ENCODE measurements around the gene PTGFRN. TPM values are rescaled to one million over a fixed set of nuclear protein-coding genes. Genes with fewer than 3 reads are reported as not detected.
"Not testable (repeated sequence)": the region's sequence is repeated elsewhere in the genome, so short reads cannot be mapped to it uniquely, and the experiment has no call there.

PTGFRN gene
- total RNA-seq (2014; rRNA removed) (57.4 and 77.8 TPM in 2 replicates), Bru-seq, nascent RNA (percentile 54 among the genes with signal in this experiment), BruChase-seq, experiment 1, labeled RNA remaining after a 6-hour chase (percentile 58 among the genes with signal in this experiment), BruChase-seq, experiment 2, labeled RNA remaining after a 2-hour chase (percentile 45 among the genes with signal in this experiment)
- long read RNA-seq, full-length matches to known transcripts, result 1 of 6 reads
- long read RNA-seq, partial matches to known transcripts, result 1 of 6 reads
- long read RNA-seq, other reads (novel, unspliced or antisense), result 4 of 6 reads

- no TSS peak for BruUV-seq (replicated peaks)
Measured at GRCh38 chr1:116909512-116910378, at the start of gene PTGFRN. Gene PTGFRN (plus strand): TSS chr1:116909916. CDS start chr1:116910204, 288 bp downstream.

GRCh38 chr1:116860167-116860566, 49.5 kb upstream of the PTGFRN start:
- H3K9me2 ChIP-seq (replicated peaks; ENCODE audit: low read length); H3K27me3 ChIP-seq (ENCODE audit: low read length); H2AFZ ChIP-seq (ENCODE audit: low read length); H3K4me2 ChIP-seq (ENCODE audit: low read length); H4K20me1 ChIP-seq (ENCODE audit: low read length); H3K27ac ChIP-seq (ENCODE audit: low read length); ATAC-seq; POLR2A ChIA-PET (ENCODE audit: unreplicated experiment); H3K79me2 ChIP-seq (ENCODE audit: low read length); BruUV-seq (replicated peaks); intact Hi-C loops (cut with micrococcal nuclease); H3F3A ChIP-seq (ENCODE audit: low read length, unreplicated experiment); H3K4me3 ChIP-seq (ENCODE audit: low read length); H3K36me3 ChIP-seq (ENCODE audit: low read depth, low read length); DNase-seq; CTCF ChIA-PET; H3K9ac ChIP-seq (ENCODE audit: low read length); H3K9me3 ChIP-seq (ENCODE audit: low read length): not testable (repeated sequence)
- H3K4me1 ChIP-seq (ENCODE audit: insufficient read depth, low read length), result peaks cover 14% of the 10 kb centered on the region

More at GRCh38 chr1:116909512-116910378, at the start of gene PTGFRN:
- H3K4me2 ChIP-seq (ENCODE audit: low read length), result peak within 1 kb of the TSS; percentile 88
- H3K27ac ChIP-seq (ENCODE audit: low read length), result peak within 1 kb of the TSS; percentile 36
- peak; percentile 71 for DNase-seq
- peaks cover 60% of the 10 kb centered on the region for H3K4me1 ChIP-seq (ENCODE audit: insufficient read depth, low read length)
- no peaks in the 10 kb centered on the region for H3K36me3 ChIP-seq (ENCODE audit: low read depth, low read length)
- intact Hi-C loops (cut with micrococcal nuclease), result loop anchor here (2.0 to 10.0 kb wide), 2 partner anchors 149 to 335 kb away; partner anchors contain the start of gene CD58
- peak within 1 kb of the TSS; percentile 90 for H2AFZ ChIP-seq (ENCODE audit: low read length)
- ATAC-seq, result peak; percentile 48
- no peaks in the 10 kb centered on the region for H3K27me3 ChIP-seq (ENCODE audit: low read length)
- H4K20me1 ChIP-seq (ENCODE audit: low read length), result no peaks in the 10 kb centered on the region
- CTCF ChIA-PET, result no interaction called here
- H3K9me2 ChIP-seq (replicated peaks; ENCODE audit: low read length), result no peaks in the 10 kb centered on the region
- TF ChIP-seq EZH2phosphoT487 (IDR thresholded peaks at IDR 0.05; ENCODE audit: borderline replicate concordance, low read length) (no peak), EZH2 (IDR thresholded peaks at IDR 0.05; ENCODE audit: low read length, unreplicated experiment) (no peak)
- TF ChIP-seq, protein P1, sequence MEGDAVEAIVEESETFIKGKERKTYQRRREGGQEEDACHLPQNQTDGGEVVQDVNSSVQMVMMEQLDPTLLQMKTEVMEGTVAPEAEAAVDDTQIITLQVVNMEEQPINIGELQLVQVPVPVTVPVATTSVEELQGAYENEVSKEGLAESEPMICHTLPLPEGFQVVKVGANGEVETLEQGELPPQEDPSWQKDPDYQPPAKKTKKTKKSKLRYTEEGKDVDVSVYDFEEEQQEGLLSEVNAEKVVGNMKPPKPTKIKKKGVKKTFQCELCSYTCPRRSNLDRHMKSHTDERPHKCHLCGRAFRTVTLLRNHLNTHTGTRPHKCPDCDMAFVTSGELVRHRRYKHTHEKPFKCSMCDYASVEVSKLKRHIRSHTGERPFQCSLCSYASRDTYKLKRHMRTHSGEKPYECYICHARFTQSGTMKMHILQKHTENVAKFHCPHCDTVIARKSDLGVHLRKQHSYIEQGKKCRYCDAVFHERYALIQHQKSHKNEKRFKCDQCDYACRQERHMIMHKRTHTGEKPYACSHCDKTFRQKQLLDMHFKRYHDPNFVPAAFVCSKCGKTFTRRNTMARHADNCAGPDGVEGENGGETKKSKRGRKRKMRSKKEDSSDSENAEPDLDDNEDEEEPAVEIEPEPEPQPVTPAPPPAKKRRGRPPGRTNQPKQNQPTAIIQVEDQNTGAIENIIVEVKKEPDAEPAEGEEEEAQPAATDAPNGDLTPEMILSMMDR (conservative IDR thresholded peaks at IDR 0.05; ENCODE audit: low read depth, low read length), result no peak
- peak within 1 kb of the TSS; percentile 69 for H3K9ac ChIP-seq (ENCODE audit: low read length)
- no peaks in the 10 kb centered on the region for H3F3A ChIP-seq (ENCODE audit: low read length, unreplicated experiment)
- POLR2A ChIA-PET (ENCODE audit: unreplicated experiment), result no interaction called here
- H3K4me3 ChIP-seq (ENCODE audit: low read length), result peak within 1 kb of the TSS; percentile 85
- H3K79me2 ChIP-seq (ENCODE audit: low read length), result peaks cover 45% of the 10 kb centered on the region
- H3K9me3 ChIP-seq (ENCODE audit: low read length), result no peaks in the 10 kb centered on the region

DNA sequence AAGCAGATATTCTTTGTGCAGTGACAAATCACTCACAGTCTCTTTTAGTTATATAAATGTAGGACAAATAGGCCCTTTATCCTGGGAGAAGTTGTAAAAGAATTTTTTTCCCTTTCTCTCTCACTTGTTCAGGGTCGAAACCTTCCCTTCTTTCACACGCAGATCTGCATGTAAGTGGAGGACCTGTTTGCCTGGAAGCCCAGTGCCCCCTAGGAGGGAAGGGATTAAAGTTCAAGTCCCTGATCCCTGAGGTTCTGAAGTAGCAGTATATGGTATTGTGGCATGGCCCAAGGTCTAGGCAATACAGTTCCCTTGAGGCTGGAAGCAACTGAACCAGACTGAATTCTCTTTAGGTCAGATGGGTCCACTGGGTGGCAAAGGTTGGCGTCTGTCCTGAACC, 48.6 kb upstream of the PTGFRN start:
- no peak overlapping the region for H3K9ac ChIP-seq (ENCODE audit: low read length)
- POLR2A ChIA-PET (ENCODE audit: unreplicated experiment), result no interaction called here
- H4K20me1 ChIP-seq (ENCODE audit: low read length), result no peaks in the 10 kb centered on the region
- no peak overlapping the region for H3K27ac ChIP-seq (ENCODE audit: low read length)
- no peaks in the 10 kb centered on the region for H3F3A ChIP-seq (ENCODE audit: low read length, unreplicated experiment)
- TF ChIP-seq, protein P1 (conservative IDR thresholded peaks at IDR 0.05; ENCODE audit: low read depth, low read length), result no peak
- TF ChIP-seq EZH2phosphoT487 (IDR thresholded peaks at IDR 0.05; ENCODE audit: borderline replicate concordance, low read length) (no peak), EZH2 (IDR thresholded peaks at IDR 0.05; ENCODE audit: low read length, unreplicated experiment) (no peak)
- intact Hi-C loops (cut with micrococcal nuclease), result no loop called here
- H2AFZ ChIP-seq (ENCODE audit: low read length), result no peak overlapping the region
- H3K4me1 ChIP-seq (ENCODE audit: insufficient read depth, low read length), result peaks cover 4% of the 10 kb centered on the region; the same call in 1 of the 2 replicates
- DNase-seq (no peak), ATAC-seq (no peak)
- no peaks in the 10 kb centered on the region for H3K9me2 ChIP-seq (replicated peaks; ENCODE audit: low read length)
- no peaks in the 10 kb centered on the region for H3K27me3 ChIP-seq (ENCODE audit: low read length)
- no TSS peak for BruUV-seq (replicated peaks)
- no peaks in the 10 kb centered on the region for H3K36me3 ChIP-seq (ENCODE audit: low read depth, low read length)
- no peak overlapping the region for H3K4me2 ChIP-seq (ENCODE audit: low read length)
- no peak overlapping the region for H3K4me3 ChIP-seq (ENCODE audit: low read length)
- no peaks in the 10 kb centered on the region for H3K79me2 ChIP-seq (ENCODE audit: low read length)
- CTCF ChIA-PET, result no interaction called here
- no peaks in the 10 kb centered on the region for H3K9me3 ChIP-seq (ENCODE audit: low read length)

DNA sequence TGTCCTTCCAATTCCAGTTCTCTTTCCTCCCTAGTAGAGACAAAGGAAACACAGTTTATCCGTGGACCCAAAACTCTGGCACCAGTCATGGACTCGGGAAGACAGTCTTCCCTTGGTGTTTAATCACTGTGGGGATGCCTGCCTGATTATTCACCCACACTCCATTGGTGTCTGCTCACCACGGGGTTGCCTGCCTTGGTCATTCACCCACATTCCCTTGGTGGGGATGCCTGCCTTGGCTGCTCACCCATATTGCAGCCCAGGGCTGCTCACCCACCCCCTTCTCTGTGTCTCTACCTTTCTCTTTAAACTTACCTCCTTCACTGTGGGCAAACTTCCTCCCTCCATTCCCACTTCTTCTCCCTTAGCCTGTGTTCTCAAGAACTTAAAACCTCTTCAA, 46.7 kb upstream of the PTGFRN start:
- DNase-seq; H3K4me2 ChIP-seq (ENCODE audit: low read length); ATAC-seq; H3K27ac ChIP-seq (ENCODE audit: low read length); H3F3A ChIP-seq (ENCODE audit: low read length, unreplicated experiment); CTCF ChIA-PET; H3K4me3 ChIP-seq (ENCODE audit: low read length); BruUV-seq (replicated peaks); H2AFZ ChIP-seq (ENCODE audit: low read length); H3K79me2 ChIP-seq (ENCODE audit: low read length); intact Hi-C loops (cut with micrococcal nuclease); H3K9ac ChIP-seq (ENCODE audit: low read length); H3K27me3 ChIP-seq (ENCODE audit: low read length); H3K9me3 ChIP-seq (ENCODE audit: low read length); H3K9me2 ChIP-seq (replicated peaks; ENCODE audit: low read length); POLR2A ChIA-PET (ENCODE audit: unreplicated experiment); H3K36me3 ChIP-seq (ENCODE audit: low read depth, low read length); H4K20me1 ChIP-seq (ENCODE audit: low read length); H3K4me1 ChIP-seq (ENCODE audit: insufficient read depth, low read length): not testable (repeated sequence)
